Breast epithelium (tissue), 3 donors: ENCODE results near the gene SLC6A17.

Source experiments
- POLR2AphosphoS5 ChIP-seq, 3 donors: sonication (generic); formaldehyde crosslinking; IDR thresholded peaks; one replicate each; pipeline ENCODE4 v1.6.1; 2017; ENCODE audit warnings: antibody characterized with exemption in 3 of 3
- TF ChIP-seq, protein P1 (sequence below), 3 donors: fragments of 450-650 bp; IDR thresholded peaks; one replicate each; pipeline ENCODE4 v1.5.1; 2016 to 2017; ENCODE audit warnings: antibody characterized with exemption in 3 of 3, mild to moderate bottlenecking in 3 of 3, moderate library complexity in 3 of 3

DNA sequence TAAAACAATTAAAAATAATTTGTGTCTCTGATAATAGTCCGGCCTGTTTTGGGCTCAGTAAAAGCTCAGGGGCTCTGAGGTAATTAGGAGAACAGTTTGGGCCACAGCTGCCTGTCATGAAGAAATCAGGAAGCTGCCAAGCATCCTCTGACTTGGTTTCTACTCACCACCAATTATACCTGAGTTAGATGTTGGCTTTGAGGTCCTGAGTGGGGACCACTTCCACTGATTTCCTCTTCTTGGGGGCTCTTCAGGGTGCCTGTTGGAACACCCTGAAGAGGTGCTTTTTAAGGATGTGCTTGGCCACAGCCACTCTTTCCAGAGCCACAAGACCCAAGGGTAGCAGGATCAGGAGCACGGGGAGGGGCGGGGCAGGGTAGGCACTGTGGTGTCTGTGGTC is 10.9 kb downstream of the SLC6A17 start:
- TF ChIP-seq, protein P1, sequence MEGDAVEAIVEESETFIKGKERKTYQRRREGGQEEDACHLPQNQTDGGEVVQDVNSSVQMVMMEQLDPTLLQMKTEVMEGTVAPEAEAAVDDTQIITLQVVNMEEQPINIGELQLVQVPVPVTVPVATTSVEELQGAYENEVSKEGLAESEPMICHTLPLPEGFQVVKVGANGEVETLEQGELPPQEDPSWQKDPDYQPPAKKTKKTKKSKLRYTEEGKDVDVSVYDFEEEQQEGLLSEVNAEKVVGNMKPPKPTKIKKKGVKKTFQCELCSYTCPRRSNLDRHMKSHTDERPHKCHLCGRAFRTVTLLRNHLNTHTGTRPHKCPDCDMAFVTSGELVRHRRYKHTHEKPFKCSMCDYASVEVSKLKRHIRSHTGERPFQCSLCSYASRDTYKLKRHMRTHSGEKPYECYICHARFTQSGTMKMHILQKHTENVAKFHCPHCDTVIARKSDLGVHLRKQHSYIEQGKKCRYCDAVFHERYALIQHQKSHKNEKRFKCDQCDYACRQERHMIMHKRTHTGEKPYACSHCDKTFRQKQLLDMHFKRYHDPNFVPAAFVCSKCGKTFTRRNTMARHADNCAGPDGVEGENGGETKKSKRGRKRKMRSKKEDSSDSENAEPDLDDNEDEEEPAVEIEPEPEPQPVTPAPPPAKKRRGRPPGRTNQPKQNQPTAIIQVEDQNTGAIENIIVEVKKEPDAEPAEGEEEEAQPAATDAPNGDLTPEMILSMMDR (IDR thresholded peaks at IDR 0.05) = no peak
- TF ChIP-seq POLR2AphosphoS5 (IDR thresholded peaks at IDR 0.05) = no peak
